Measurements from ENCODE around the gene LIPK. TPM values are rescaled to one million over a fixed set of nuclear protein-coding genes. Genes with fewer than 3 reads are reported as not detected.

Gene LIPK
- total RNA-seq, 6 experiments from 2014 or later = not detected

GRCh38 chr10:88763441-88763840, 57.4 kb downstream of the LIPK start:
- DNase-seq = no peak
- H3K4me3 Mint-ChIP-seq = no peak overlapping the region
- no peaks in the 10 kb centered on the region for H3K9me3 Mint-ChIP-seq
- H3K36me3 Mint-ChIP-seq (ENCODE audit: low read depth) = no peaks in the 10 kb centered on the region
- H3K27me3 Mint-ChIP-seq (ENCODE audit: insufficient read depth) = peaks cover 13% of the 10 kb centered on the region; the same call in 1 of the 2 replicates
- H3K4me1 Mint-ChIP-seq (ENCODE audit: low read depth) = peaks cover 16% of the 10 kb centered on the region; the same call in 1 of the 2 replicates
- no peak for TF ChIP-seq CTCF (IDR thresholded peaks at IDR 0.05)
- no peak overlapping the region for H3K27ac Mint-ChIP-seq

GRCh38 chr10:88764110-88764509, 58.1 kb downstream of the LIPK start:
- H3K4me3 Mint-ChIP-seq = no peak overlapping the region
- H3K27ac Mint-ChIP-seq = no peak overlapping the region
- no peak for DNase-seq
- no peaks in the 10 kb centered on the region for H3K36me3 Mint-ChIP-seq (ENCODE audit: low read depth)
- peaks cover 22% of the 10 kb centered on the region; the same call in 1 of the 2 replicates for H3K4me1 Mint-ChIP-seq (ENCODE audit: low read depth)
- H3K9me3 Mint-ChIP-seq = no peaks in the 10 kb centered on the region
- H3K27me3 Mint-ChIP-seq (ENCODE audit: insufficient read depth) = peaks cover 13% of the 10 kb centered on the region; the same call in 1 of the 2 replicates
- no peak for TF ChIP-seq CTCF (IDR thresholded peaks at IDR 0.05)

GRCh38 chr10:88765816-88766215, 59.8 kb downstream of the LIPK start:
- TF ChIP-seq CTCF (IDR thresholded peaks at IDR 0.05) = no peak
- no peaks in the 10 kb centered on the region for H3K9me3 Mint-ChIP-seq
- no peaks in the 10 kb centered on the region for H3K36me3 Mint-ChIP-seq (ENCODE audit: low read depth)
- H3K4me3 Mint-ChIP-seq = no peak overlapping the region
- peaks cover 22% of the 10 kb centered on the region; the same call in 1 of the 2 replicates for H3K4me1 Mint-ChIP-seq (ENCODE audit: low read depth)
- no peak overlapping the region for H3K27ac Mint-ChIP-seq
- peaks cover 13% of the 10 kb centered on the region for H3K27me3 Mint-ChIP-seq (ENCODE audit: insufficient read depth)
- DNase-seq = no peak

GRCh38 chr10:88769384-88769783, 63.3 kb downstream of the LIPK start:
- H3K4me3 Mint-ChIP-seq = no peak overlapping the region
- TF ChIP-seq CTCF (IDR thresholded peaks at IDR 0.05) = no peak
- H3K27ac Mint-ChIP-seq = no peak overlapping the region
- H3K9me3 Mint-ChIP-seq = peaks cover 8% of the 10 kb centered on the region
- peaks cover 4% of the 10 kb centered on the region for H3K27me3 Mint-ChIP-seq (ENCODE audit: insufficient read depth)
- H3K36me3 Mint-ChIP-seq (ENCODE audit: low read depth) = peaks cover 10% of the 10 kb centered on the region; the same call in 1 of the 2 replicates
- H3K4me1 Mint-ChIP-seq (ENCODE audit: low read depth) = peaks cover 17% of the 10 kb centered on the region; the same call in 1 of the 2 replicates
- no peak for DNase-seq

GRCh38 chr10:88781206-88781605, 75.2 kb downstream of the LIPK start:
- DNase-seq = no peak
- Mint-ChIP-seq H3K4me3 (no peak overlapping the region), H3K27ac (no peak overlapping the region), H3K27me3 (ENCODE audit: insufficient read depth) (peaks cover 11% of the 10 kb centered on the region), H3K36me3 (ENCODE audit: low read depth) (no peaks in the 10 kb centered on the region), H3K9me3 (no peaks in the 10 kb centered on the region), H3K4me1 (ENCODE audit: low read depth) (no peaks in the 10 kb centered on the region)
- no peak for TF ChIP-seq CTCF (IDR thresholded peaks at IDR 0.05)

- Mint-ChIP-seq H3K27ac (no peak overlapping the region), H3K4me1 (ENCODE audit: low read depth) (no peaks in the 10 kb centered on the region), H3K9me3 (no peaks in the 10 kb centered on the region), H3K4me3 (no peak overlapping the region), H3K27me3 (ENCODE audit: insufficient read depth) (peaks cover 9% of the 10 kb centered on the region; the same call in 1 of the 2 replicates), H3K36me3 (ENCODE audit: low read depth) (no peaks in the 10 kb centered on the region)
- no peak for DNase-seq
- no peak for TF ChIP-seq CTCF (IDR thresholded peaks at IDR 0.05)
Observed at GRCh38 chr10:88782222-88782621, 76.2 kb downstream of the LIPK start.

All from HFFc6 (cell line).